MM.1S (cell line): ENCODE measurements around the gene IDH3A.

ENCODE experiments used
- CTCF ChIP-seq: fragments of 300-600 bp; sonication (generic); IDR thresholded peaks from 2 replicates; pipeline ENCODE4 v1.5.1; 2016; ENCODE audit warnings: antibody characterized with exemption, low read length, mixed read lengths
- EZH2 ChIP-seq: fragments of 300-600 bp; sonication (generic); optimal IDR thresholded peaks from 2 replicates; pipeline ENCODE3; 2017; ENCODE audit warnings: low read depth, mild to moderate bottlenecking, antibody characterized with exemption, low read length, mixed read lengths

GRCh38 chr15:78179286-78179840, 30.2 kb downstream of the IDH3A start:
- TF ChIP-seq EZH2, result no peak
- no peak for TF ChIP-seq CTCF
